22Rv1 (cell line): Measurements from ENCODE around the gene SLC6A11.

ENCODE experiments used
- H3K27ac ChIP-seq: fragments of 450-650 bp; 2 replicates; pipeline ENCODE4 v1.5.1; 2017
- ZFX ChIP-seq: fragments of 450-650 bp; IDR thresholded peaks from 2 replicates; pipeline ENCODE4 v1.6.1; 2017; ENCODE audit warnings: antibody characterized with exemption, borderline replicate concordance
- TF ChIP-seq, protein P1 (sequence below): fragments of 450-650 bp; IDR thresholded peaks from 2 replicates; pipeline ENCODE4 v1.5.1; 2017; ENCODE audit warnings: mild to moderate bottlenecking

Gene SLC6A11

DNA sequence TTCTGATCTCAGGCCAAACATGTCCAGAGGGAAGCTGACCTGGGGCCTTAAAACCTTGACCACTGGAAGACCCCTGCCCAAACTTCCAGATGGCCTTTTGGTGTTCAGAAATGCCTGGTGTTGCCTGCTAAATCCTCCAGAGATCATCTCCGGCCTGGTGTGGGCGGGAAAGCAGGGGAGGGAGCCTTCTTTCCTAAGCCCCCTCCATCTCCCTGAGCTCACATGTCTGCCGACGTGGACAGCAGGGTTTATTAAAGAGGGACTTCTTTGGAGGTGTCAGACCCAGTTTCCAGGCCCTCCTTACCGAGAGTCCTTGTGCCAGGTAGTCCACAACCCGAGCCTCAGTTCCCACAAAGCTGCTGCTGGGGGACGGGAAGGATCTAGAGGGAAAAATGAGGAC lies 120.7 kb downstream of the SLC6A11 start:
- H3K27ac ChIP-seq: no peak overlapping the region
- TF ChIP-seq ZFX: no peak
- TF ChIP-seq, protein P1, sequence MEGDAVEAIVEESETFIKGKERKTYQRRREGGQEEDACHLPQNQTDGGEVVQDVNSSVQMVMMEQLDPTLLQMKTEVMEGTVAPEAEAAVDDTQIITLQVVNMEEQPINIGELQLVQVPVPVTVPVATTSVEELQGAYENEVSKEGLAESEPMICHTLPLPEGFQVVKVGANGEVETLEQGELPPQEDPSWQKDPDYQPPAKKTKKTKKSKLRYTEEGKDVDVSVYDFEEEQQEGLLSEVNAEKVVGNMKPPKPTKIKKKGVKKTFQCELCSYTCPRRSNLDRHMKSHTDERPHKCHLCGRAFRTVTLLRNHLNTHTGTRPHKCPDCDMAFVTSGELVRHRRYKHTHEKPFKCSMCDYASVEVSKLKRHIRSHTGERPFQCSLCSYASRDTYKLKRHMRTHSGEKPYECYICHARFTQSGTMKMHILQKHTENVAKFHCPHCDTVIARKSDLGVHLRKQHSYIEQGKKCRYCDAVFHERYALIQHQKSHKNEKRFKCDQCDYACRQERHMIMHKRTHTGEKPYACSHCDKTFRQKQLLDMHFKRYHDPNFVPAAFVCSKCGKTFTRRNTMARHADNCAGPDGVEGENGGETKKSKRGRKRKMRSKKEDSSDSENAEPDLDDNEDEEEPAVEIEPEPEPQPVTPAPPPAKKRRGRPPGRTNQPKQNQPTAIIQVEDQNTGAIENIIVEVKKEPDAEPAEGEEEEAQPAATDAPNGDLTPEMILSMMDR: no peak

- H3K27ac ChIP-seq: no peak overlapping the region
- TF ChIP-seq, protein P1: no peak
- TF ChIP-seq ZFX: no peak
Measured at GRCh38 chr3:10937141-10937825, 121.3 kb downstream of the SLC6A11 start.

DNA sequence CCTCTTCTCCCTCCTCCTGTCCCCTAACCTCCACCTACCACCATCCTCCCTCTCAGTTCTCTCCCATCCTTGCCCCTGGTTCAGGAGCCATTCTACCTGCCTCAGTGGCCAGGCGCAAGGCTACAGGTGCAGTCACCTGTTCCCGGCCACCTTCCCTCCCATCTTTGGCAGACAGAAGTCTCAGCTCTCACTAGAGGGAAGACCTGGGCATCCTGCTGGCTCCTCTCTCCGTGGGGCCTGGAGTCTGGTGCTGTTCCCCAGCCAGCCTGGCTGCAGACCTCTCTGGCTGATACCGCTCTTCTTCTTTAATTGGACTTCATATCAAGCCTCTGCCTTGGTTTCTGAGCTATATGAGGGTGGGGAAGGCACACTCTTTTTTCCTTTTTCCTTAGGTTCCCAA lies 123.5 kb downstream of the SLC6A11 start:
- no peak overlapping the region for H3K27ac ChIP-seq
- TF ChIP-seq ZFX: no peak

DNA sequence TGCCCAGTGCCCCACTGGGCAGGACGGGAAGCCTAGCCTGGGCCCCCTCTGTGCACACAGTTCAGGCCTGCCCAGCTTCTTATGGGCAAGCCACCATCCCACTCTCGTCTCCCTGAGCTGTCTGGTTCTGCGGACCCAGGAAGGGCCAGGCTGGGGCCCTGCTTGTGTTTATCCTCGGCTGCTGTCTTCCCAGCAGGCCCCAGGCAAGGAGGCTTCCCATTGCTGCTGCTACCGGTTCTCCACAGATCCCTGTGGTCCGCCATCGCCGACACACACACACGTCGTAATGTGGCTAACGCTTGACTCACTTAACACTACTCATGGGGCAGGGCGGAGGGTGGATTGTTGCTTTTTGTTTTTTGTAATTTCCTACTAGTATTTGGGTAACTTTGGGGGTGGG lies 124.1 kb downstream of the SLC6A11 start:
- TF ChIP-seq ZFX: no peak
- TF ChIP-seq, protein P1: no peak
- no peak overlapping the region for H3K27ac ChIP-seq

GRCh38 chr3:10941972-10942371 lies 125.9 kb downstream of the SLC6A11 start:
- TF ChIP-seq ZFX: no peak
- TF ChIP-seq, protein P1: peak; percentile 80
- H3K27ac ChIP-seq: no peak overlapping the region

GRCh38 chr3:10942690-10943205 lies 126.7 kb downstream of the SLC6A11 start:
- TF ChIP-seq ZFX: no peak
- TF ChIP-seq, protein P1: no peak
- H3K27ac ChIP-seq: no peak overlapping the region

DNA sequence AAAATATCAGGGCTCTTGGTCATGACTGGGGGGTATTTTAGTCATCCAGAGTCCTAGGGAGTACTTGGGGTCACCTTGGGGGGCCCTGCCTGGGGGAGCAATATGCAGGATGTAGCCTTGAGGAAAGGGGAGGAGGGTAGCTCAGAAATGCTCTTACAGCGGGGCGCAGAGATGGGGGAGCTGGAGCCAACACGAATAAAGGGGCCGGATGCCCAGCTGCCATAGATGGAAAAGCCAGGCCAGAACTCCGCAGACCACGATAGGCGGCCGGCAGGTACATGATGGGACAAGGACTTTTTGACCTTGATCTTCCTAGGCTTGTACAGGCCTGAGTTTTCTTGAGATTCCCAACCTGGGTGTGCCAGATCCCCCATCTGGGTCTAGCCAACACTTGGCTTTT lies 128.8 kb downstream of the SLC6A11 start:
- no peak for TF ChIP-seq ZFX
- TF ChIP-seq, protein P1: no peak
- no peak overlapping the region for H3K27ac ChIP-seq
